HPDE6-E6E7 (cell line): ENCODE measurements around the gene ASCC2.

Experiments
- DNase-seq: peaks from one replicate; pipeline ENCODE4 v3.0.0; 2011; ENCODE audit warnings: missing footprints; ENCODE audit errors: extremely low spot score

Gene ASCC2

GRCh38 chr22:29787371-29787980 is 50.6 kb downstream of the ASCC2 start:
- DNase-seq = no peak

- no peak for DNase-seq
Measured at GRCh38 chr22:29786031-29786430, 52.0 kb downstream of the ASCC2 start.

DNA sequence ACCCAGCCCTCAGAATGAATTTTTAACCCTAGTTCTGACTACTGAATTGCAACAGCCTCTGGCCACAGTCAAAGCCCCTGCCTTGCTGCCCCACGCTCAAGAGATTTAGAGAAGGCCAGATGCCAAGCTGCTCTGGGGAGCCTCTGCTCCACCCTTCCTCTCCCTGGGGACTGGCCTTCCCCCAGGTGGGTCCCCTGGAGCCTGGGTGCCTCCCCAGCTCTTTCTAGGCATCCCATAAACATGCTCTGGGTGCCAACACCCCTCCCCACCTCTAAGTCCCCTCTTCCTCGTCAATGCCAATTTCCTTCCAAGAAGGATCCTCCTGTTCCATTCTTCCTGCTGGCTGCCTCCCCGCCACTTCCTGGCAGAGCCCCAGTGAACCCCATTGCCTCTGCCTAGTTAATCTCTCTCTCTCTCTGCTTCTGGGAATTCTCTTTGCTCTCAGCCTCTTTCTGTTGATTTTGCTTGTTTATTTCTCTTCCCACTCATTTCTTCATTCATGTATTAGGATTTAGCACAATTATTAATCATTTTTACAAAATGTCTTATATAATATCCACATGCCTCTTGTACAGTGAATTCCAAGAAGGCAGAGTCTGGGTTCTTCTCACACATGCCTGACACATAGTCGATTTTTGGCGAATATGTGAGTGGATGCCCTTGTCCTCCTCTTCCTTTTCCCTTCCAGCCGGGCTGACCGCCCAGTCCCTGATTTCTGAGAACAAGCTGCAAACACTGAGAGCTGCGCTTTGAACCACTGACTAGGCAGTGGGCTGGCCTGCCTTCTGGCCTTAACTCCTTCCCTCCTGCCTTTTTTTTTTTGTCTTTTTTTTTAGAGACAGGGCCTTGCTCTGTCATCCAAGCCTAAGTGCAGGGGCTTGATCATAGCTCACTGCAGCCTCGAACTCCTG is 53.4 kb downstream of the ASCC2 start:
- DNase-seq = no peak

DNA sequence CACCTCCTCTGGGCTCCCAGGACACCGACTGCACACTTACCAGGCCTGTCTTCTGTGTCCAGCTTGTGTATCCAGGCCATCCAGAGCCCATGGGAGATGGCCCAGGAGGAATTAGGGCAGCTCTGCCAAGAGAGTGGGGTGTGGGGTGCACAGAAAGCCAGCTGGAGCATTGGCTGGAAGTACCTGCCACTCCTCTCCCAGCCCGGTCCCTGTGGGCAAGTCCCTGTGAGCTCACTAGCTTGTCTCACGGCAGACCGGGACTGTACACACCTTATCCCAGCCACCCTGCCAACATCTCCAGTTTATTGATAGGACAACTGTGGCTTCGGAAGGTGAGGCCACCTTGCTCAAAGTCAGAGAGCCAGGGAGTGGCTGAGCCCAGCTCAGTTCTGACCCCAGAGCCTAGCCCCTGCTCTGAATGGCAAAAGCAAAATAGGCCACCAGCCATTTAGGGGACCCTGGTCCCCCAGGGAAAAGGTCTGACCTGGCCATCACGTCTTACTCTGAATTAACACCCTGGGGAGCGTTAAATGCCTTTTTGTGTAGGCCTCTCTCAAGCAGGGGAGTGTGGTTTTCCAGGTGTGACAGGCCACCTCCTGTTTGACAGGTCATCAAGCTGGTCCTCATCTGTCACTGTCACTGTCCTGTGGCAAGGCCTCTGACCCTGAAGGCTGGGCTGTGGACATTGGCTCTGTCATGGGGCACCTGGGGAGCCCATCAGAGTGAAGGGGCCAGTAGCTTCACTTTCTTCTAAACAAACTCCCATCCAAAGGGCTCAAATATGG is 55.8 kb downstream of the ASCC2 start:
- DNase-seq = peak; percentile 50

DNA sequence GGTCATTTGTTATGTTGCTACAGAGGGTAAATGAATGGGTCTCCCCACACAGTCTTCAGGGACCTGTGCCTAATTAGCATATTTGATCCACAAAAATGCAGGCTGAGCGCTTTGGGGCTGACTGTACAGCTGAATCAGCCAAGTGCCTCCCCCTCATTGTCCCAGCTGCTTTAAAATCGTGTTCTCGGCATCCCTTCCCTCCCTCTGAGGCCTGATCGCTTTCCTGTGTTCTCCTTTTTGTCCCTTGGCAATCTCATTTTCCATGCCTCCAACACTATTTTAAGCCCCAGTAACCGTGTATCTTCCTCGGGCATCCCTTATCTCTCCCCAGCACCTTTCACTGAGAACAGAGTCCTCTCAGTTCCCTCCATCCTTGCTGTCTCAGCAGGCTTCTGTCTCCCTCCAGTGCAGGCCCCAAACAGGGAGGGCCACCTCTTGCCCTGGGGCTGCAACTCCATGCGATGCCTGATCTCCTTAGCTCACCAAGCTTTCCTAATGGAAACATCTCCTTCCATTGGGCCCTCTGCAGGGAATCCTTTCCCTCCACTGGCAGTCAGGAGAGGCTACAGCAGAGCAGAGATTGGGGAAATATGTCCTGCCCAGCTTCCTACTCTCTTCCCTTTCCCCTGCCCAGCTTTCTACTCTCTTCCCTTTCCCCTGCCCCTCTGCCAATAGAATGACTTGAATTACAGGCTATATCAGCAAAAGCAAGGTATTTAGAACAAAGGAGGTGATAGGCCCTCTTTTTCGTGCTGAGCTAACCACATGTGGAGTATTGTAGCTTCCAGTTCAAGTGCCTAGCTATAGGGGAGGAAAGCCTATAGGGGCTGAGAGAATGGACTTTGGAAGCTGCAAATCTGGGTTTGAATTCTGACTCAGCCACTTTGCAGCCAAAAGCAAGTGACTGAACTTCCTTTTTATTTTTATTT is 57.1 kb downstream of the ASCC2 start:
- peak; percentile 79 for DNase-seq

- DNase-seq = no peak
Measured at GRCh38 chr22:29780220-29780619, 57.9 kb downstream of the ASCC2 start.

GRCh38 chr22:29773233-29773632 is 64.8 kb downstream of the ASCC2 start:
- DNase-seq = peak; percentile 93

GRCh38 chr22:29772170-29772641 is 65.9 kb downstream of the ASCC2 start:
- DNase-seq = no peak

- no peak for DNase-seq
Measured at GRCh38 chr22:29769723-29770321, 68.3 kb downstream of the ASCC2 start.

DNA sequence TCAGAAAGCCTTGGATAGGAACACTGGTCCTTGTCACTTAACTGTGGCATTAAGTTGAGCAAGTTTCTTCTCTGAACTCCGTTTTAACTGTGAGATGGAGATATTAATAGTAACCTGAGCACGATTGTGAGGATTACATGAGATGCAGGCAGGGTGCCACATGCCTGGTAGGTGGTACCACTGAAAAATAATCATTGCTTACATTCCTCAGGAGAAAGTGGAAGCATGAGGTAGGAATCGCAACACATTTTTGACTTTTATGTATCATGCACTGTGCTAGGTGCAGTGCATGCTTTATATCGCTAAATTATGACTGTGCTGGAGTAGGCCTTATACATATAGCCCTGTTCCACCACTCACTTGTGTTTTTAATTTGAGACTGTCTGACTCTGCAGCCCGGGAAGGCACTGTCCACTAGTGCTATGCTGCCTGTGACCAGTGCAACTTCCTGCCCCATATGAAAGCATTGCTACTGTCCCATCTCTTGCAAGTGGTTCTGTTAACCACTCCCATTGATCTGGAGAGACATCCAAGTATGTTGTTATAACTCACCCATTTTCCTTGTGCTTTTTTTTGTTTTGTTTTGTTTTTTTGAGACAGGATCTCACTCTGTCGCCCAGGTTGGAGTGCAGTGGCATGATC is 69.9 kb downstream of the ASCC2 start:
- no peak for DNase-seq

DNA sequence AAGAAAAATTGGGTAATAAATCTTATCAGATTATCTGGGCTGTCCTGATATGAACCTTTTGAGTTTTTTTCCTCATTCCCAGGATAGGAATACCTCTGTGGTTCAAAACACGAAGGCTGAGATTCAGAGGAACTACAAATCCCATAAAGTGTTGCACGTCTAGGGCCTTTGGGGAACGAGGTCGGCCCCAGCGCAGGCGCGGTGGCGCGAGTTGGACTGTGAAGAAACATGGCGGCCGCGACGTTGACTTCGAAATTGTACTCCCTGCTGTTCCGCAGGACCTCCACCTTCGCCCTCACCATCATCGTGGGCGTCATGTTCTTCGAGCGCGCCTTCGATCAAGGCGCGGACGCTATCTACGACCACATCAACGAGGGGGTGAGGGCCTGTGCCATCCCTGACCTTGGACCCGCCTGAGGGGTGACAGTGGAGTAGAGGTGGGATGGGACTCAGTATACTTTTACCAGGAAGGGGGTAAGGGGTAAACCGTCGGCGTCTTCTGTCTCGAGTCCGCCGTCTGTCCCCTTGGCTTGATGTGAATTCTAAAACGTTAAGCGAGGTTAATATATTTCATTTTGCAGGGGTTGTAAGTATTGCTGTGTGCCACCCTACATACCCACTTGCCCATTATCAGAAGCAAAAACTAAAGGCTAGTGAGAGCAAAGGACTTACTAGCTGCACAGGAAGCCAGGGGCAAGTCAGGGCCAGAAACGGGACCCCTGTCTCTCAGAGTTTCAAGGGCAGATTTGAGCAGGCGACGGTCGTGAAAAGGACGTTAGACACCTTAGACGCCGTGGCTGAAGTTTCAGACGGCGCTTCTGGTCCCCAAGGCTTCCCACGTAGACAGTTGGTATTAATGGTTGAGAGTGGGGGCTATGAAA is 70.7 kb downstream of the ASCC2 start, which contains the start of gene UQCR10:
TSS of gene UQCR10 (plus strand) at position 199 of the 881 bp plus-strand sequence. CDS start at position 229, 30 bp downstream.
- peak; percentile 86 for DNase-seq

DNA sequence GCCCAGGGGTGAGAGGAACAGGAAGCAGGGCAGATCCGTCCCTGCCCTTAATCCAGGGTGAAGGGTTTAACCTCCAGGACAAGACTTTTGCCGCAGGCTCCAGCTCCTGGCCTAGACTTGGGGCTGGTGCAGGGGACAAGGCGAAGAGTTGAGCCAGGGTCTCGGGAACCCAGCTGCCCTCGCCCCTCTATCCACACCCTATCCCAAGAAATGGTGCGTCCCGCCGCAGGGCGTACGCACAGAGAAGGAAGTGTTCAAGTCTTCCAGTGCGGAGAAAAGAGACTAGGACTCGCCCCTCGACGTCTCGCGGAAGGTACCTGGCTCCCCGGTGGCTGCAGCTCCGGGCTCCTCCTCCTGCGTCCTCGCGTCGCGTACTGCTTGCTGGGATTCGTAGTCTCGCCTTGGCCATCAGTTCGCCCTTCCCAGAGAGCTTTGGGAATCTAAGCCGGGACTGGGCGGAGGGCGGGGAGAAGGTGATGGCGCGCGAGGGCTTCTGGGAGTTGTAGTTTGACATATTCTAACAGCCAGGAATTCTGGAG is 71.4 kb downstream of the ASCC2 start, which contains the start of gene ZMAT5:
TSS of gene ZMAT5 (minus strand) at position 376 of the 539 bp plus-strand sequence. CDS start 18,463 bp downstream, outside the sequence.
- DNase-seq = peak; percentile 100

DNA sequence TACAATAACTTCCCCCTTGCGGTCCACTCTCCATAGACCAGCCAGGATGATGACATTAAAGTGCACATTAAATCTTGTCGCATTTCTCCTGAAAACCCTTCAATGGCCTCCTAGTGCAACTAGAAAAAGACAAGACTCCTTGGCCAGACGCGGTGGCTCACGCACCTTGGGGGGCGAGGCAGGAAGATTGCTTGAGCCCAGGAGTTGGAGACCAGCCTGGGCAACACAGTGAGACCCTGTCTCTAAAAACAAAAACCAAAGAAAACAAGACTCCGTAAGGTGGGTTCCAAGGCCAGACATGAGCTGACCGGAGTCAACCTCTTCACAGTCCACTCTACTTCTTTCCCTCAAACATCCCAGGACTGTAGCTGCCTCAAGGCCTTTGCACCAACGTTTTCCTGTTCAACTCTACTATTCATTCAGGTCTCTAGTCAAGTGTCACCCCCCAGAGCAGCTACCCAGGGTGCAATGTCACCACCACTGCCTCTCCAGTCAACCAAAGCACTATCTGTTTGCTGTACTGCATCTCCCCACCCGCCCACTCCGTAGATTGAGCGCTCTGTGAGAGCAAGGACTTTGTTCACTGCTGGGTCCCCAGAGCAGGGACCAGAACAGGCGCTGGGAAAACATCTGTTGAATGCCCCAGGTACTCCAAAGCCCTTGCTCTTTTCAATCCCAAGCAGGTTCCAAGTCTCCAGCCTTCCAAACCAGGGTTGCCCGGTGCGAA is 72.0 kb downstream of the ASCC2 start:
- DNase-seq = no peak

DNA sequence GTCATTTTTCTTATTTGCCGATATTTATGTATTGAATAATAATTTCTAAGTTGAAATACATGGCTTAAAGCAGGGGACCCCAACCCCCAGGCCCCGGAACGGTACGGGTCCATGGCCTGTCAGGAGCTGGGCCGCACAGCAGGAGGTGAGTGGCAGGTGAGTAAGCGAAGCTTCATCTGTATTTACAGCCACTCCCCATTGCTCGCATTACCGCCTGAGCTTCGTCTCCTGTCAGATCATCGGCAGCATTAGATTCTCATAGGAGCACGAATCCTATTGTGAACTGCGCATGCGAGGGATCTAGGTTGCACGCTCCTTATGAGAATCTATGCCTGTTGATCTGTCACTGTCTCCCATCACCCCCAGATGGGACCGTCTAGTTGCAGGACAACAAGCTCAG is 75.8 kb downstream of the ASCC2 start:
- DNase-seq = no peak

DNA sequence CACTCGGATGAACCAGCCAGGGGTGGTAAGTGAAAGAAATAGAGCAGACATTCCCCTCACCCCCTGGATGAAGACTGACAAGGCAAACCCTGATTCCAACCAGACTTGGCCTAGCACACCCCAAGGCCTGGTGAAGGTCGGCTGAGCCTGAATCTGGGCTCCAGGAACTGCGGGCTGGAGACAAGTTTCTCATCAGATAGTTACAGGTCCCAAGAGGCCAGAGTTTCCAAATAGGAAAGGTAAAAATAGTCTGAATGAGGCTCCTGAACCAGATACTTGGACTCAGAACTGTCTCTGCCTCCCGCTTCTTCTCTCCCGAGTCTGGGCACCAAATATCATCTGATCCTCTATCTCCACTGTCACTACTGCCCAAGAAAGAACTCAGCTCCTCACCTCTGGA is 79.1 kb downstream of the ASCC2 start:
- no peak for DNase-seq

- no peak for DNase-seq
Measured at GRCh38 chr22:29758068-29758622, 79.9 kb downstream of the ASCC2 start.

- no peak for DNase-seq
Measured at GRCh38 chr22:29757096-29757495, 81.0 kb downstream of the ASCC2 start.

DNA sequence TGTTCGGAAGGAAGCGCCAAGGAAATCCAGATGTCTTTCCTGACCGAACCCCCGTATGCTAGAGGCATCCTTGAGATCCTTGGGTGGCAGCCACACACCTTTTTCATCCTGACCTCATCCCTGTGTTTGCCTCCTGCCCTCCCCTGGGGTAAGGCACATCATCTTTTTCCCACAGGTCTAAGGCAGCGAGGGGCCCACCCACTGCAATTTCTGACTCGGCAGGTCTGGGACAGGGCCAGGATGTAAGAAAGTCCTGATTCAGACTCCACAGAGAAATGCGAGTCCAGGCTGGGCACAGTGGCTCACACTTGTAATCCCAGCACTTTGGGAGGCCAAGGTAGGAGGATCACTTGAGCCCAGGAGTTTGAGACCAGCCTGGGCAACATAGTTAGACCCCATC is 81.7 kb downstream of the ASCC2 start:
- DNase-seq = no peak
